ENCODE data around the gene ITGBL1. TPM values are rescaled to one million over a fixed set of nuclear protein-coding genes. Genes with fewer than 3 reads are reported as not detected.

ITGBL1 gene
- total and polyA plus RNA-seq, 2 donors (not counting 3 experiments of a cell fraction or from before 2014, with no cell fraction given): 4.6 to 8.8 TPM

DNA sequence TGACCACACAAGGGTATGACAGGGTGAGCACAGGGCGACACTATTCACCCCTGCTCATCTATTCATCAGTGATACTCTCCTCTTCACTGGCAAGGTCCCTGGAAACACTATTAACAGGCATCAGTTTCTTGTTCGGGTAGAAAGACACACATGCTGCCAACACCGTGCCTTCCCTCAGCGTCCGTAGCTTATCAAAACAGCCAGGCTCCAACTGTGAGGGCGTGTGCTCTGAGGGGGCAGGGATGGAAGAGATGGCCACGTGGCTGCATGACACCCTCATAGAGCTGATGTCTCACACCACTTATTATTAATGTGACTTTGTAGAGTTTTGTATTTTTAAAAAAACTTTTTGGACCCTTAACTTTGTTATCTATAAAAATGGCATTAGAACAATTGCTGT, 160.3 kb downstream of the ITGBL1 start:
- Histone ChIP-seq H3K4me2 (ENCODE audit: insufficient read depth, low read length) (no peak overlapping the region), H3K27me3 (ENCODE audit: control insufficient read depth in 2 of 2, insufficient read depth in 2 of 2, low read length in 2 of 2) (no peaks in the 10 kb centered on the region), H2AFZ (ENCODE audit: low read depth, low read length) (no peak overlapping the region), H4K20me1 (replicated peaks; ENCODE audit: control insufficient read depth, extremely low read depth, insufficient read depth, low read length) (no peaks in the 10 kb centered on the region), H3K36me3 (ENCODE audit: control insufficient read depth in 2 of 2, extremely low read depth in 1 of 2, insufficient read depth in 2 of 2, low read length in 2 of 2) (no peaks in the 10 kb centered on the region), H3K4me3 (replicated peaks in 1 of 3; ENCODE audit: insufficient read depth in 1 of 3, low read depth in 1 of 3, low read length in 3 of 3) (no peak overlapping the region), H3K4me1 (ENCODE audit: control insufficient read depth, extremely low read depth, insufficient read depth, low read length) (no peaks in the 10 kb centered on the region), H3K27ac (ENCODE audit: insufficient read depth, low read depth, low read length) (no peak overlapping the region), H3K9me1 (replicated peaks; ENCODE audit: control insufficient read depth, extremely low read depth, insufficient read depth, low read length) (no peaks in the 10 kb centered on the region), H3K9me3 (replicated peaks; ENCODE audit: control insufficient read depth, insufficient read depth, low read length) (no peaks in the 10 kb centered on the region), H3K9ac (replicated peaks; ENCODE audit: extremely low read depth, insufficient read depth, low read length) (no peak overlapping the region), H3K79me2 (ENCODE audit: control insufficient read depth, insufficient read depth, low read length) (no peaks in the 10 kb centered on the region)
- no peak for DNase-seq (ENCODE audit: low read depth, low spot score)
- no peak for TF ChIP-seq POLR2A (IDR thresholded peaks at IDR 0.05; ENCODE audit: low read depth, low read length)
- TF ChIP-seq GATA2 (IDR thresholded peaks at IDR 0.05; ENCODE audit: insufficient read depth, insufficient read length, low read depth, low read length): no peak
- no peak for TF ChIP-seq POLR2AphosphoS5 (IDR thresholded peaks at IDR 0.05; ENCODE audit: insufficient read depth, low read depth, low read length)
- no peak for TF ChIP-seq MYC (IDR thresholded peaks at IDR 0.05; ENCODE audit: low read depth, low read length)
- BruUV-seq (replicated peaks): no TSS peak
- FAIRE-seq: no peak
- dilution Hi-C loops (cut with MboI; ENCODE audit: extremely low pct_ligation_motif_present, low sequenced_read_pairs): no loop called here
- POLR2A ChIA-PET: no interaction called here
- intact Hi-C loops (cut with micrococcal nuclease): no loop called here
- CTCF ChIA-PET: no interaction called here

DNA sequence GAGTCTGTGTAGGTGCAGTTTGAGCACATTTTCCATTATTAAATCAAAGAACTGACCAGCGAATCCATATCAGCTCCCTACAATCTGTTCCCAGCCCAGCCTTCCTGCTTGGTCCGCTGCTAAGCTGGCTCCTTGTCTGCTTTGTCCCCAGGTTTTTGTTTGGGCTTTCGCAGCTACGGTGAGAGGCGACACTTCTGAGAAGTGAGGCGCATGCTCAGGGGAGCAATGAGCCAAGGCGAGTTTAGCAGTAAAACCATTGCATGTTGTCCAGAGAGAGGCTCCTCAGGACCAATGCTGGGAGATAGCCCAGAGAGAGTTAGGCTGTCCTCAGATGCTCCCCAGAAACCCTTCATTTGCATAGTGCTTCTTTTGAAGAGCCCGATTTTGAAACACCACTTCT, 162.0 kb downstream of the ITGBL1 start:
- TF ChIP-seq EZH2 (IDR thresholded peaks at IDR 0.05; ENCODE audit: borderline replicate concordance, low read depth, low read length, severe bottlenecking) (no peak), FOS (IDR thresholded peaks at IDR 0.05; ENCODE audit: borderline replicate concordance, insufficient read depth, low read length) (no peak), MYC (IDR thresholded peaks at IDR 0.05; ENCODE audit: low read depth, low read length) (no peak), POLR2A (IDR thresholded peaks at IDR 0.05; ENCODE audit: low read depth, low read length) (no peak), POLR2AphosphoS5 (IDR thresholded peaks at IDR 0.05; ENCODE audit: insufficient read depth, low read depth, low read length) (no peak), JUN (IDR thresholded peaks at IDR 0.05; ENCODE audit: borderline replicate concordance, insufficient read depth, insufficient read length, low read depth) (no peak), GATA2 (IDR thresholded peaks at IDR 0.05; ENCODE audit: insufficient read depth, insufficient read length, low read depth, low read length) (no peak)
- TF ChIP-seq, protein P1, sequence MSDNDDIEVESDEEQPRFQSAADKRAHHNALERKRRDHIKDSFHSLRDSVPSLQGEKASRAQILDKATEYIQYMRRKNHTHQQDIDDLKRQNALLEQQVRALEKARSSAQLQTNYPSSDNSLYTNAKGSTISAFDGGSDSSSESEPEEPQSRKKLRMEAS (IDR thresholded peaks at IDR 0.05; ENCODE audit: insufficient read depth, insufficient read length): no peak
- TF ChIP-seq, protein P2, sequence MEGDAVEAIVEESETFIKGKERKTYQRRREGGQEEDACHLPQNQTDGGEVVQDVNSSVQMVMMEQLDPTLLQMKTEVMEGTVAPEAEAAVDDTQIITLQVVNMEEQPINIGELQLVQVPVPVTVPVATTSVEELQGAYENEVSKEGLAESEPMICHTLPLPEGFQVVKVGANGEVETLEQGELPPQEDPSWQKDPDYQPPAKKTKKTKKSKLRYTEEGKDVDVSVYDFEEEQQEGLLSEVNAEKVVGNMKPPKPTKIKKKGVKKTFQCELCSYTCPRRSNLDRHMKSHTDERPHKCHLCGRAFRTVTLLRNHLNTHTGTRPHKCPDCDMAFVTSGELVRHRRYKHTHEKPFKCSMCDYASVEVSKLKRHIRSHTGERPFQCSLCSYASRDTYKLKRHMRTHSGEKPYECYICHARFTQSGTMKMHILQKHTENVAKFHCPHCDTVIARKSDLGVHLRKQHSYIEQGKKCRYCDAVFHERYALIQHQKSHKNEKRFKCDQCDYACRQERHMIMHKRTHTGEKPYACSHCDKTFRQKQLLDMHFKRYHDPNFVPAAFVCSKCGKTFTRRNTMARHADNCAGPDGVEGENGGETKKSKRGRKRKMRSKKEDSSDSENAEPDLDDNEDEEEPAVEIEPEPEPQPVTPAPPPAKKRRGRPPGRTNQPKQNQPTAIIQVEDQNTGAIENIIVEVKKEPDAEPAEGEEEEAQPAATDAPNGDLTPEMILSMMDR (IDR thresholded peaks at IDR 0.05; ENCODE audit: extremely low read depth in 1 of 2, insufficient read depth in 1 of 2, low read depth in 1 of 2, low read length in 2 of 2): no peak
- BruUV-seq (replicated peaks): no TSS peak
- Histone ChIP-seq H3K4me2 (ENCODE audit: insufficient read depth, low read length) (no peak overlapping the region), H3K79me2 (ENCODE audit: control insufficient read depth, insufficient read depth, low read length) (no peaks in the 10 kb centered on the region), H3K9me1 (replicated peaks; ENCODE audit: control insufficient read depth, extremely low read depth, insufficient read depth, low read length) (no peaks in the 10 kb centered on the region), H3K9me3 (replicated peaks; ENCODE audit: control insufficient read depth, insufficient read depth, low read length) (no peaks in the 10 kb centered on the region), H4K20me1 (replicated peaks; ENCODE audit: control insufficient read depth, extremely low read depth, insufficient read depth, low read length) (no peaks in the 10 kb centered on the region), H3K27ac (ENCODE audit: insufficient read depth, low read depth, low read length) (no peak overlapping the region), H2AFZ (ENCODE audit: low read depth, low read length) (no peak overlapping the region), H3K27me3 (ENCODE audit: control insufficient read depth in 2 of 2, insufficient read depth in 2 of 2, low read length in 2 of 2) (no peaks in the 10 kb centered on the region), H3K36me3 (ENCODE audit: control insufficient read depth in 2 of 2, extremely low read depth in 1 of 2, insufficient read depth in 2 of 2, low read length in 2 of 2) (no peaks in the 10 kb centered on the region), H3K9ac (replicated peaks; ENCODE audit: extremely low read depth, insufficient read depth, low read length) (no peak overlapping the region), H3K4me3 (replicated peaks in 1 of 3; ENCODE audit: insufficient read depth in 1 of 3, low read depth in 1 of 3, low read length in 3 of 3) (no peak overlapping the region), H3K4me1 (ENCODE audit: control insufficient read depth, extremely low read depth, insufficient read depth, low read length) (no peaks in the 10 kb centered on the region)
- FAIRE-seq (no peak), DNase-seq (ENCODE audit: low read depth, low spot score) (no peak)
- ChIA-PET POLR2A (no interaction called here), CTCF (no interaction called here)
- intact Hi-C loops (cut with micrococcal nuclease) (no loop called here), dilution Hi-C loops (cut with MboI; ENCODE audit: extremely low pct_ligation_motif_present, low sequenced_read_pairs) (no loop called here)

Data from endothelial cell of umbilical vein (primary cell).